CMK (cell line): ENCODE measurements around the gene TBC1D5.
"Not testable (repeated sequence)": the region's sequence is repeated elsewhere in the genome, so short reads cannot be mapped to it uniquely, and the experiment has no call there.

Experiments
- DNase-seq: peaks from one replicate; pipeline ENCODE4 v3.0.0-alpha.2; 2010; ENCODE audit warnings: low read depth

TBC1D5 gene

DNA sequence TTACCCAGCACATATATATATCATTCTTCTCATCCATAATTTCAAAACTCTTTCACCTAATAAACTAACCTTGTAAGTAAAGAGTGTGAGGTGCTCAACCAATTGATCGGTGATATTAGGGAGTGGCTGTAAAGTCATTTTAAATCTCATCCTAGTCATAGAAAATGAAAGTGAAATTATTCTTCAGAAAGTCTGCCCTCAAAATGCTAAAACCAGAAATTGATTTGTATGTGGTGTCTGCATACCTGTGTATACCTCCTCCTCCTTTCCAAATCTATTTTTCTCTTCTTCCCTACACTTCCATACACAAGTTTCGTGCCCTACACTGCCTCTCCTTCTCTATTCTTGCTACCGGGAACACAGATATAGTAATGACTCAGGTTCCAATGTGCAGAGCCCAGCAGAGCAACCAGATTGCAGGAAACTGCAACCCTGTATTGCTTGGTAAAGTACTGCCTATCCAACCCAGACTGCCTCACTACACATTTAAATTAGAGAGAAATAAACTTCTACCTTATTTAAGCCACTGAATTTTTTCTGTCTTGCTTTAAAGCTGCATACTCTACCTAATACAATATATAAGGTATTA lies 7.4 kb upstream of the TBC1D5 start:
- no peak for DNase-seq

DNA sequence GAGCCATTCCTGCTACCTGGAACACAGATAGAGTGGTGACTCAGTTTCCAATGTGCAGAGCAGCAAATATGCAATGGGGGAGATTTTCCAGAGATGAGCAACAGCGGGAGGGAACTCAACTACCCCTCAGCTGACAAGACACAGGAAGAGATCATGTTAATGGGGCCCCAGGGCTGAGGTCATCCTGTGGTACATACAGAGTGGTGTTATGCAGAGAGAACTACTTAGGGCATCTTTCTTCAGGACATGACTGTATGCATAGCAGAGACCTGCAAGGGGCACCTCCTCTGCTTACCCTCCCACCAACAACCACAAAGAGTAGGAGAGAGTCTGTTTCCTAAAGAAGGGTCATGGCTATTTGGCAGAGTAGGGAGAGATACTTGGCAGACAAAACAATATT lies 6.8 kb upstream of the TBC1D5 start:
- no peak for DNase-seq

DNA sequence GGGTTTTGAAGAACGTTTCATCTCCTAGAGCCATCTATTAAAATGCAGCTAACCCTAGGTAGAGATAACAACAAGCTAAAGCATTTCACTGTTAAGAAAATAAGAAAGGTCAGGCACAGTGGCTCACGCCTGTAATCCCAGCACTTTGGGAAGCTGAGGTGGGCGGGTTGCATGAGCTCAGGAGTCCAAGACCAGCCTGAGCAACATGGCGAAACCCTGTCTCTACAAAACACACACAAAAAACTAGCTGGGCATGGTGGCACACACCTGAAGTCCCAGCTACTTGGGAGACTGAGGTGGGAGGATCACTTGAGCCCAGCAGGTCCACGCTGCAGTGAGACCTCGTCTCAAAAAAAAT lies 5.4 kb upstream of the TBC1D5 start:
- no peak for DNase-seq

DNA sequence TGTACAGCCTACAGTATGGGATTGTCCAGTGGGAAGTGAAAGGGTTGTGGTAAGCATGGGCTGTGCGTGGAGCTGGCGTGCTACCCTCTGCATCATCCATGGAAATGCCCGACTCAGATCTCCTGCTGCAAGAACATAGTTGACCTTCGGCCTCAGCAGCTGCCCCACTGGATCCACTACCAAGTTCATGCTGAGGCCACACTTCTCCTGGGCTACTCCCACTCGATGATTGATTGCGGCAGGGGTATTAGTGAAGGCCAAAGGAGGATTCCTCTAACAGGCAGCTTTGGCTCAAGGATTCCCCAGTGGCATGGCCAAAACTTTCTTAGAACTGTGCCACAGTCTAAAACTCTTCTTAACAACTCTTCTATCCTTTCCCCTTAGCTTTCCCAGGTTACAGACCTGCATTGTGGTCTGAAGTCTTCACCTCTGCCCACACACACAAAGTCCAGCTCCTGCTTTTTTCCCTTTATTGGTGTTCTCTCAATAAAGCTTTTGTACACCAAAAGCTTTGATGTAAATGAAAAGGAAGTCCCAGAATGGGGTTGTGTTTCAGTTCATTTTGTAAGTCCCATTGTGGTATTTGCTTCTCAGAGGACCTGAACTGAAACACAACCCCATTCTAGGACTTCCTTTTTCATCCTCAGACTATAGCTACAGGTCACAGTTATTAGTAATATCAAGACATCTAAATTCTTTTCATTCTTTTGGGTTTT lies 4.9 kb upstream of the TBC1D5 start:
- DNase-seq: no peak

DNA sequence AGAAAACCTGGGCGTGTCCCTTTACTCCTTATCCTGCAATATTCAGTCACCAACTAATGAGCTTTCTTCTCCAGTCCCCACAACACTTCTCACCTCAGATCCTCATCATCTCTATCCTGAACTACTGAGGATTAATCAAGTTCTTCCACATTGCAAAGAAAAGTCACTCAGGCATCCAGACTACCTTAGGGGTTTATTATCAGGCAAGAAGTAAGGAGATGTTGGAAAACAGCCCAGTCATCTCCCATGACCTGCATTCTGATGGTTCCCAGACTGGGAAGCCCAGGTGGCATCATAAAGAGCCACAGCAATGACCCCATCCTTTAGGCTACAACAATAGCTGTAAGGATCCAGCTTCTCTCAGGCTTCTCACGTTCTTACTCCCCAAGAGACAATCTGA lies 3.5 kb upstream of the TBC1D5 start:
- no peak for DNase-seq

DNA sequence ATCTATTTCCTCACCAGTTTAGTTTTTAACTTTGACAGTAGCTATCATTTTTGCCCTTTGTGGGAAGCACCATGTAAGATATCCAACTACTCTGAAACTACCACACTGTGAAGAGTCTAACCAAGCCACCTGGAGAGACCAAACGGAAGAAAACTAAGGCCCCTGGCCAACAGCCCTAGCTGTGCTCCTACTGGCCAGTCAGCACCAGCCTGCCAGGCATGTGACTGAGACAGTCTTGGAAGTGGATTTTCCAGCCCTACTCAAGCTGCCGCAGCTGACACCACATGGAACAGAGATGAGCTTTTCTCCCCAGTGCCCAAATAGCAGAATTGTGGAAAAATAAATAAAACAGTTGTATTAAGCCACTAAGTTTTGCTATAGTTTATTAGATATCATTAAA lies 2.9 kb upstream of the TBC1D5 start:
- DNase-seq: no peak

DNA sequence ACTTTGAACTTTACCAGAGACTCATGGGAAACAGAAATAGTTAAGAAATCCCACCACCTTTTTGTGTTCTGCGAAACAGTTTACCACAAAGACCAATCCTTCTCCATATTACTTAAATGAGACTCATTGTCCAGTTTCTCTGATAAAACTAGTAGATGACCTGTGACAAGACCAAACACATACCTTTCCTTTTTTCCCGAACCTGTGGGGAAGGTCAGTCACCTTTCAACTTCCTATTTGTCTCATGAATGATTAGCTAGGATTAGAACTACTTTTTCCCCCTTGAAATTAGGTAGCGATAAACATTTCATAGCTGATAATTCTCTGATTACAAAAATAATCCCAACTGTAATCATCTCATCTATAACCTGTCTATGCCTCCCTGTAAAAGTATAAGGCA lies 2.3 kb upstream of the TBC1D5 start:
- no peak for DNase-seq

DNA sequence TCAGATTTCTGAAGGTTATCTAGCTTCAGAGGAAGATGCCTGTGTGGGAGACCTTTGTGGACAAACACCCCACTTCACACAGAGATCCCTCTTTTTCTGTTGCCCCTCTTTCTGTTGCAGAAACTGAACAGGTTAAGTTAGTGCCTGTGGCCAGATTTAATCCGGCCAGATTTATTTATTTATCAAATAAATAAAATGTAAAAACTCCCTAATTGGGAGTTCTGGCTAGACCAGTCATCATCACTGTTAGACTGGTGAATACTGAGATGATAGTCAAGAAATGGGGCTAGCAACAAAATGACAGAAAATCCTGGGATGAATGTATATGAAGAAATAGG lies 1.2 kb upstream of the TBC1D5 start:
- no peak for DNase-seq

DNA sequence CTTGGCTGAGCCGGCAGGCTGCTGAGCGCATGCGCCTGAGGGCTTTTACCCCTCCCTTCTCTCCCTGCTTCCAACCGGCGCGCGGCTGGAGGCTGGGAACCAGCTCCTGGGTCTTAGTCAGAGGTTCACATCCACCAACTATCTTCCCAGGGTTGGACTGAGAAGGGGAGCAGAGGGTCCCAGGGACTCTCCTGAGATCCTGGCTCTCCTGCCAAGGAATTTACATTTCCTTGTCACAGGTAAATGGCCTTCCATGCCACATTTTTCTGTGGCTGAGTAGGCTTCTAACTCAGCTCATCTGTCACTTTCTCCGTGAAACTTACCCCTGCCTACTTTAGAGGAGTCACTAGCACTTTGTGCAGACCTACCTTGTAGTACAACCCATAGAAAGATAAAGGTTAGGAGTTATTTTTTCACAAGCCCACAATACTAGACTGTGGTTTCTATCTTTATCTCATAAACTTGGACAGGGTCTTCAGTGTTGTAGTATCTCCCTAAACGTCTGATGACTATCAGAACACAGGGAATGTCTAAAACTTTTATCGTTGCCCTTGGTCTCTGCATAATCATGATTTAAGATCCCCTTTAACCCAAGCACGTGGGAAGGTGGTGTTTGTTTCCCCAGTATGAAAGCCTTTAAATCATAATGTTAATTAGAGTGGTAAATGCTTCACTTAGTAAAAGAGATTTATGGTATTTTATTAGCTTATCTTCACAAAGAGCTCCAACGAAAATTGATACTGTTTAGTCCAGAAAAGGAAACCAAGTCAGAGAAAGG lies 638 bp upstream of the TBC1D5 start:
- DNase-seq: no peak

DNA sequence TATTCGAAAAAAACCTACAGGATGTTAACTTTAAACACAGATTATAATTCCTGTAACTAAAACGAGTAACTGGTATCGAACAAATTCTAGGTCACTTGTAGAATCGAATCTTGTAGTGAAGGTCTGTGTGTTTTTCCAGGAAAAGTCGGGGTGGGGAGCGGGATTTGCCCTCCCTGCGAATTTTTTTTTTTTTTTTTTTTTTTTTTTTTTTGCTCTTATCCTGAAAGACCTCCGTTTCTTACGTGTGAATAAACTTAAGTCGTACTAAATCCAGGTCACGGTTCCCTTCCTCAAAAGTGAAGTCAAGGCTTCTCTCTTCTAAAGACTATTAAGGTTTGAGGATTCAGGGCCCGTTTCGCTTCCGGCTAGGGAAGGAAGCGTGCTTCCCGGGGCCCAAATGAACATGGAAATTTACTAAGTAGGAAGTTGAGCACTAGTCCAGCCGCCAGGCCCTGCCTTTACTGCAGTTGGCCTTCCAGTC lies 770 bp downstream of the TBC1D5 start:
- peak; percentile 59 for DNase-seq

DNA sequence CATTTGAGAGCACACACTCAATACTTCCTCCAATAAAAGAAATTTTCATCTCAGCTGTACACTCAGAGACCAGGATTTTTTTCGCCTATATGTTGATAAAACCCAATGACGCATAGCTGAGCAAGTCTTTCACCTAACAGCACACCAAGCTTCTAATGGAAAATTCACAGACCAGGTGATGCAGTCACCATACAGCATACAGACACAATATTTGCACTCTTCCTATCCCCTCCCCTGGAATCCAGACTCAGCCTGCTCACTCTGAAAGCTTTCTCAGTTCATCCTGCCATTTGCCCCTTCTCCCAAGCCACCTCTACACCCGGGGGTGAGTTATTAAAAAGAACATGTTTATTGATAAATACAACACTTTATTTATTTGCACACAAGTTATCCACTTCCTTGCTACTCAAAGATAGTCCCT lies 1.7 kb downstream of the TBC1D5 start:
- DNase-seq: no peak

DNA sequence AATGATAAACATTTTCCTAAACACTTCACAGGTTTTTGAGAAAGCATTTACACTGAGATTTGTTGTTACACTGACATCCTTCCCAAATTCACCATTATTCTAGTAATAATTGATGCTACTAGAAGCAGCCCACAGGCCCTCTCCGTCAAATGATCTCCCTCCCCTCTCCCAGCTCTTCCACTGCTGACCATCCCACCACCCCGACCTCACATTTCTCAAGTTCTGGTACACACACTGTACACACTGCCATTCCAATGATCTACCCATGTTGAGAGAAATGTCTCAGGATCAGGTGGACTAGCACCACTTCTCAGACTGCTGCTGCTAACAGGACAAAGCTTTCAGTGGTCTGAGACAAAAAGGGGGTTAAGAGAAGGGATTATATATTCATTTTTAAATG lies 3.5 kb downstream of the TBC1D5 start:
- DNase-seq: no peak

DNA sequence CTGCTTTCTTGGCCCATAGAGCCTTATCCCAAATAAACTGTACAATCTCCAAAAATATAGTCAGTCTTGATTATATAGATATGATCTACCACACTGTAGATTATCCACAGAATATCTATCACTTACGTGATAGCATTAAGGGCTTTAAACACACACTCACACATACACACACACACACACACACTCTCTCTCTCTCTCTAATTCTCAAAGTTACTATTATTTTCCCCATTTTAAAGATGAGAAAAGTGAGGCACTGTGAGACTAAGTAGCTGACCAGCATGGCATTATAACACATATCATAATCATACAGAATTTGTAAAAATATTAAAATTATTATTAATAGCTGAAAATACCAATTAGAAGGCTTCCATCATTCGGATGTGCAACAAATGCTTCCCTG lies 4.2 kb downstream of the TBC1D5 start:
- DNase-seq: no peak

DNA sequence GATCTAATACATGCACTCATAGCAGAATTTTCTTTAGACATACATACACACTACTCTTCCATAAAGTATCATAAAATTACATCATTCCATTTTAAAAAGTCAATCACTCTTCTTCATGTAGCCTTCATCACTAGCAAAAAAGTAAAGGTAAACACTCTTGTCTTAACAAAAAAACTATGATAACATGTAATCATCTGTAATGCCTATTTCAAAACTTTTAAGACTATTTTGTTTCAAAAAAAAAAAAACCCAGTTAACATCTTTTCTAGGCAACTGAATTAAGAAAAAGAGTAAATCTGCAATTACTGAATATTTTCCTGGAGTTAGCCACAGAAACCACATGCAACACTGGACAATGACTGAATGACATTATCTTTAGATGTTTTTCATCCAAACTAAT lies 4.8 kb downstream of the TBC1D5 start:
- no peak for DNase-seq

DNA sequence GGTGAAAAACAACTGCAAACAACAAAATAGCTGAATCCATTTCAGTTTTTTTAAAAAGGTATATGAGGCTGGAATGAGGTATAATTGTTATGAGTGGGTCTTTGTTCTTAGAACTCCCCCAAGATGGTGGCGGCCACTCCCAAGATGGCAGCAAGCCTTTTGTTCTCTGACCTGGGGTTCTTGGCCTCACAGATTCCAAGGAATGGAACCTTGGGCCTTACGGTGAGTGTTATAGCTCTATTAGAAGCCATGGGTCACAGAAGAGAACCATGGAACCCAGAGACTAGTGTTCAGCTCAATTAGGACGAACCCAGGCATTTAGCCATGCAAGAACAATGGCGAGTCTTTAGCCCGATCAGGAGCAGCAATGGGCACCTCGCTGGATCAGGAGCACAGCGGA lies 7.1 kb downstream of the TBC1D5 start:
- not testable (repeated sequence) for DNase-seq

DNA sequence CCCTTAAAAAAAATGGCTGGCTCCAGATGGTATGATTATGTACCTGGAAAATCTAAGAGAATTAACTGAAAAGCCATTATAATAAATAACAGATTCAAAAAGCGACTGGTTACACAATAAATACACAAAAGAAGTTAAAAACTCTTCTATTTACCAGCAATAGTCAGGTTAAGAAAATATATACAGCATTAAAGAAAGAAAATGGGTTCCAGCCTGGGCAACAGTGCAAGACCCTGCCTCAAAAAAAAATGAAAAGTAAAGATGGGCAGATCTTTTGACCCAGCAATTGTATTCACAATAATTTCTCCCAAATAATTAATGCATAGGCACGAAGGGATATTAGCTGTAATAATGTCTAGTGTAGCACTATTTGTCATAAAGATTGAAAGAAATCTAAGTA lies 8.7 kb downstream of the TBC1D5 start:
- DNase-seq: no peak

DNA sequence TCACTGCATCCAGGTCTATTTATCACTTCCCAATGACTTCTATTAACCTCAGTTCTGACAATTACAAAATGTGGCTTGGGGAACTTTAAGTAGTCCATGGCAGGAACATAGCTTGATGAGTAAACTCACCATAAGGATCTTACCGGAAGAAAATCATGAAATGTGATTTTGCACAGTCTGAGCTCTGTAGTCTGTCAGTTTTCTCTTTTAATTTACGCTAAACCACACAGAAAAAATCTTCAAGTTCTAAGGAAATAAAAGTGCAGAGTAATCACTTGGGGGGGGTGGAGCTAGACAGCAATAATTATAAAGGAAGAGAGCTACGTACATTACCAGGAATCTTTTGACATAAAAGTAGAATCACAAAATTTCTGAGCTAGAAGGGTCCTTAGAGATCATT lies 9.2 kb downstream of the TBC1D5 start:
- no peak for DNase-seq

DNA sequence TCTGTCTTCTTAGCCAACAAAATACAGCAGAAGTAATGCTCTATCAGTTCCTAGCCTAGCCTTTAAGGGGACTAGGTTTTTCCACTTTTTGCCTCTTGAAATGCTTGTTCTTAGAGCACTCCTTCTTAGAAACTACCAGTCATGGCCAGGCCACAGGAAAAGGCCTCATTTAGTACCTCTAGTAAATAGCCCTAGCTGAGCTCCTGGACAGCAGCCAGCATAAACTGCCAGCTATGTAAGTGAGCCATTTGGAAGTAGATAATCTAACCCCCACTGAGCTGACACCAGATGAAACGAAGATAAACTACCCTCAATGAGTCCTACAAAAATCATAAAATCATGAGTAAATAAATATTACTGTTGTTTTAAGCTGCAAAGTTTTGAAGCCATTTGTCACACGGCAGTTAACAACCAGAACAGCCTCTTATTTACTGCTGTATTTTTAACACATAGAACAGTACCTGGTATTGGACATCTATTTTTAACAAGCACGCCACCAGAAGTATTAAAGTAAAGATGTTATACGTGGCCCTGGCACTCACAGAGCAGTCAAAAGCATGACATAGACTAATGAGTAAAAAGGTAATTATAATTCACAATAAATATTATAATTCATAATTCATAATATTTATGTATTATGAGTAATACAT lies 12.0 kb downstream of the TBC1D5 start:
- DNase-seq: peak; percentile 58

DNA sequence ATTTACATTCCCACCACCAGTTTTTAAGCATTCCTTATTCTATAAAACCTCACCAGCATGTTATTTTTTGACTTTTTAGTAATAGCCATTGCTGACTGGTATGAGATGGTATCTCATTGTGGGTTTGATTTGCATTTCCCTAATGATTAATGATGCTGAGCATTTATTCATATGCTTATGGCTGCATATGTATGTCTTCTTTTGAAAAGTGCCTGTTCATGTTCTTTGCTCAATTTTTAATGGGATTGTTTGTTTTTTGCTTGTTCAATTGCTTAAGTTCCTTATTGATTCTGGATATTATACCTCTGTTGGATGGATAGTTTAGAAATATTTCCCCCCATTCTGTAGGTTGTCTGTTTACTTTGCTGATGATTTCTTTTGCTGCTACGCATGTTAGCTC lies 16.1 kb downstream of the TBC1D5 start:
- no peak for DNase-seq

DNA sequence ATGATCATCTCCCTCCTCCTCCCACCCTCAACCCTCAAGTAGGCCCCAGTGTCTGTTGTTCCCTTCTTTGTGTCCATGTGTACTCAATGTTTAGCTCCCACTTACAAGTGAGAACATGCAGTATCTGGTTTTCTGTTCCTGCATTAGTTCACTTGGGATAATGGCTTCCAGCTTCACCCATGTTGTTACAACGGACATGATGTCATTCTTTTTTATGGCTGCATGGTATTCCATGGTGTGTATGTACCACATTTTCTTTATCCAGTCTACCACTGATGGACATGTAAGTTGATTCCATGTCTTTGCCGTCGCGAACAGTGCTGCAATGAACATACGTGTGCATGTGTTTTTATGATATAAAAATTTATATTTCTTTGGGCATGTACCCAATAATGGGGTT lies 16.6 kb downstream of the TBC1D5 start:
- not testable (repeated sequence) for DNase-seq

DNA sequence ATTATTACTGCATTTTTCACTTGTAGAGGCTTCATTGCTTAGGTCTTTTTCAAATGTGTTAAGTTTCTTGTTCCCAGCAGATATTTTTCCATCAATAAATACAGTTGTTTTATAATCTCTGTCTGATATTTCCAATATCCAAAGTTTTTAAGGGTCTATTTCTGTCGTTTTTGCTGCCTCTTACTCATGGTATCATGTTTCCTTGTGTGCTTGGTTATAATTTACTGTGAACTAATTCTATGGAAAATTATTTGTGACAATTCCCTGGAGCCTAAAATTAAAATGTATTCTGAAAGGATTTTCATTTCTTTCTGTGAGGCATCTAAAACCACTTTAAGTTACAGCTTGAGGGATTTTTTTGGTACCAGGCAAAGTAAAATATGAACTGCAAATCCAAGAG lies 17.5 kb downstream of the TBC1D5 start:
- no peak for DNase-seq

DNA sequence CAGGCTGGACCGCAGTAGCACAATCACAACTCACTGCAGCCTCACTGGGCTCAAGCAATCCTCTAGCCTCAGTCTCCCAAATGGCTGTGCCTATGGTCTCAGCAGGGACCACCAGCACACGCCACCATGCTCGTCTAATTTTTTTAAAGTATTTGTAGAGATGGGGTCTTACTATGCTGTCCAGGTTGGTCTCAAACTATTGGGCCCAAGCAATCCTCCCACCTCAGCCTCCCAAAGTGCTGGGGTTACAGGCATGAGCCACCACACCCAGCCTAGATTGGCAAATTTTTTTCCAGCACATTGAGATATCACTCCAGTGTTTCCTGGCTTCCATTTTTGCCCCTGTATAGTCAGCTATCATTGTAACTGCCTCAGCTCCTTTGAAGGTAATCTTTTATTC lies 18.3 kb downstream of the TBC1D5 start:
- DNase-seq: no peak

DNA sequence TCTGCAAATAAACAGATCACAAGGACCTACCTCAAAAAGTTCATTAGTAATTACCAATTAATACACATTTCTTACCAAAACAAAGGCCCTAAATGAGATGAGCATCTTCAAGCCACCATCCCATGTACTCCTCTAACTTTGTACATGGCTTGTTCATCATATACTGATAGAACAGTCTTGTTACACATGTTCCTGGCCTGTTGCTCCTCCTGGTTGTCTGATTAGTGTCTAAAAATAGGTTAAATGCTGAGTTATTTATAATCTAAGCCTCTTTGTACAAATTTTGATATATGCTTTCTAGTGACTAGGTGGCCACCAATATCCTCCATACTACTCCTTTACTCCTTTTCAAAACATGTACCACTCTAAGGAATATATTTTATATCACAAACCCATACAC lies 25.0 kb downstream of the TBC1D5 start:
- no peak for DNase-seq
